ENCODE measurements around the gene SNRNP40.
"Not testable (repeated sequence)": the region's sequence is repeated elsewhere in the genome, so short reads cannot be mapped to it uniquely, and the experiment has no call there.

SNRNP40 gene

GRCh38 chr1:31273619-31274018, 23.0 kb downstream of the SNRNP40 start:
- H3K4me3 ChIP-seq (ENCODE audit: insufficient read length, low read depth): no peak overlapping the region
- no peaks in the 10 kb centered on the region for H3K9me3 ChIP-seq (ENCODE audit: insufficient read depth, low read length)
- H3K27me3 ChIP-seq (ENCODE audit: insufficient read depth, insufficient read length): no peaks in the 10 kb centered on the region
- no peak for DNase-seq (ENCODE audit: low read depth, low spot score)
- peaks cover 95% of the 10 kb centered on the region for H3K36me3 ChIP-seq (ENCODE audit: insufficient read depth, insufficient read length, low read length)
- no peak overlapping the region for H3K9ac ChIP-seq (ENCODE audit: insufficient read length, low read depth)
- TF ChIP-seq SUZ12 (IDR thresholded peaks at IDR 0.05; ENCODE audit: extremely low read depth, insufficient read depth, insufficient read length) (no peak), YY1 (IDR thresholded peaks at IDR 0.05; ENCODE audit: insufficient read depth, insufficient read length) (no peak), ZNF274 (IDR thresholded peaks at IDR 0.05; ENCODE audit: low read depth, low read length) (no peak)
- H3K4me1 ChIP-seq (ENCODE audit: insufficient read depth, insufficient read length): no peaks in the 10 kb centered on the region

GRCh38 chr1:31272369-31272768, 24.2 kb downstream of the SNRNP40 start:
- peaks cover 94% of the 10 kb centered on the region for H3K36me3 ChIP-seq (ENCODE audit: insufficient read depth, insufficient read length, low read length)
- H3K9ac ChIP-seq (ENCODE audit: insufficient read length, low read depth): no peak overlapping the region
- no peaks in the 10 kb centered on the region for H3K9me3 ChIP-seq (ENCODE audit: insufficient read depth, low read length)
- H3K4me3 ChIP-seq (ENCODE audit: insufficient read length, low read depth): no peak overlapping the region
- H3K4me1 ChIP-seq (ENCODE audit: insufficient read depth, insufficient read length): no peaks in the 10 kb centered on the region
- no peaks in the 10 kb centered on the region for H3K27me3 ChIP-seq (ENCODE audit: insufficient read depth, insufficient read length)
- no peak for DNase-seq (ENCODE audit: low read depth, low spot score)
- no peak for TF ChIP-seq SUZ12 (IDR thresholded peaks at IDR 0.05; ENCODE audit: extremely low read depth, insufficient read depth, insufficient read length)
- no peak for TF ChIP-seq YY1 (IDR thresholded peaks at IDR 0.05; ENCODE audit: insufficient read depth, insufficient read length)
- TF ChIP-seq ZNF274 (IDR thresholded peaks at IDR 0.05; ENCODE audit: low read depth, low read length): no peak

- Histone ChIP-seq H3K36me3 (ENCODE audit: insufficient read depth, insufficient read length, low read length) (peaks cover 98% of the 10 kb centered on the region), H3K27me3 (ENCODE audit: insufficient read depth, insufficient read length) (no peaks in the 10 kb centered on the region), H3K4me1 (ENCODE audit: insufficient read depth, insufficient read length) (no peaks in the 10 kb centered on the region), H3K4me3 (ENCODE audit: insufficient read length, low read depth) (no peak overlapping the region), H3K9ac (ENCODE audit: insufficient read length, low read depth) (no peak overlapping the region), H3K9me3 (ENCODE audit: insufficient read depth, low read length) (no peaks in the 10 kb centered on the region)
- DNase-seq (ENCODE audit: low read depth, low spot score): no peak
- no peak for TF ChIP-seq ZNF274 (IDR thresholded peaks at IDR 0.05; ENCODE audit: low read depth, low read length)
- no peak for TF ChIP-seq YY1 (IDR thresholded peaks at IDR 0.05; ENCODE audit: insufficient read depth, insufficient read length)
- no peak for TF ChIP-seq SUZ12 (IDR thresholded peaks at IDR 0.05; ENCODE audit: extremely low read depth, insufficient read depth, insufficient read length)
Observed at GRCh38 chr1:31266547-31266946, 30.0 kb downstream of the SNRNP40 start.

- H3K9ac ChIP-seq (ENCODE audit: insufficient read length, low read depth): no peak overlapping the region
- no peak overlapping the region for H3K4me3 ChIP-seq (ENCODE audit: insufficient read length, low read depth)
- H3K9me3 ChIP-seq (ENCODE audit: insufficient read depth, low read length): no peaks in the 10 kb centered on the region
- H3K27me3 ChIP-seq (ENCODE audit: insufficient read depth, insufficient read length): no peaks in the 10 kb centered on the region
- TF ChIP-seq YY1 (IDR thresholded peaks at IDR 0.05; ENCODE audit: insufficient read depth, insufficient read length): no peak
- no peak for TF ChIP-seq SUZ12 (IDR thresholded peaks at IDR 0.05; ENCODE audit: extremely low read depth, insufficient read depth, insufficient read length)
- TF ChIP-seq ZNF274 (IDR thresholded peaks at IDR 0.05; ENCODE audit: low read depth, low read length): no peak
- DNase-seq (ENCODE audit: low read depth, low spot score): no peak
- no peaks in the 10 kb centered on the region for H3K4me1 ChIP-seq (ENCODE audit: insufficient read depth, insufficient read length)
- H3K36me3 ChIP-seq (ENCODE audit: insufficient read depth, insufficient read length, low read length): peaks cover 95% of the 10 kb centered on the region
Observed at GRCh38 chr1:31264790-31265386, 31.7 kb downstream of the SNRNP40 start.

DNA sequence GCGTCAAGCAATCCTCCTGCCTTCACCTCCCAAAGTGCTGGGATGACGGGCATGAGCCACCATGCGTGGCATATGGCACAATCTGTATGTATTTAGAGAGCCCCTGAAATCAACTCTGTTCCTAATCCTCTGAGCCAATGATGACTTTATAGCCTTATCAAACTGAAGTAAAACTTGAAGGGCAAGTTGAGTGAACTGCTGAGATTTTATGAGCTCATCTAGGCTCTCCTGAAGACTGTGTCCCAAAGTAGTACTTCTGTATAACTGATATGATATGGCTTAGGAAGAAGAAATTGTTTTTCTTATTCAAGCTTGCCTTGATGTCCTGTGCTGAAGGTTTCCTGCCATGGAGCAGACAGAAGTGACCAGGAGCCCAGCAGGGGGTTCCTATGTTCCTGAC, 33.2 kb downstream of the SNRNP40 start:
- Histone ChIP-seq H3K4me1 (ENCODE audit: insufficient read depth, insufficient read length) (no peaks in the 10 kb centered on the region), H3K9me3 (ENCODE audit: insufficient read depth, low read length) (no peaks in the 10 kb centered on the region), H3K4me3 (ENCODE audit: insufficient read length, low read depth) (no peak overlapping the region), H3K36me3 (ENCODE audit: insufficient read depth, insufficient read length, low read length) (peaks cover 95% of the 10 kb centered on the region), H3K27me3 (ENCODE audit: insufficient read depth, insufficient read length) (no peaks in the 10 kb centered on the region), H3K9ac (ENCODE audit: insufficient read length, low read depth) (no peak overlapping the region)
- DNase-seq (ENCODE audit: low read depth, low spot score): no peak
- TF ChIP-seq YY1 (IDR thresholded peaks at IDR 0.05; ENCODE audit: insufficient read depth, insufficient read length): no peak
- TF ChIP-seq SUZ12 (IDR thresholded peaks at IDR 0.05; ENCODE audit: extremely low read depth, insufficient read depth, insufficient read length): no peak
- TF ChIP-seq ZNF274 (IDR thresholded peaks at IDR 0.05; ENCODE audit: low read depth, low read length): no peak

GRCh38 chr1:31262393-31262792, 34.2 kb downstream of the SNRNP40 start:
- not testable (repeated sequence) for H3K4me1 ChIP-seq (ENCODE audit: insufficient read depth, insufficient read length); H3K9ac ChIP-seq (ENCODE audit: insufficient read length, low read depth); H3K9me3 ChIP-seq (ENCODE audit: insufficient read depth, low read length); H3K4me3 ChIP-seq (ENCODE audit: insufficient read length, low read depth); H3K27me3 ChIP-seq (ENCODE audit: insufficient read depth, insufficient read length); DNase-seq (ENCODE audit: low read depth, low spot score)
- H3K36me3 ChIP-seq (ENCODE audit: insufficient read depth, insufficient read length, low read length): peaks cover 95% of the 10 kb centered on the region

DNA sequence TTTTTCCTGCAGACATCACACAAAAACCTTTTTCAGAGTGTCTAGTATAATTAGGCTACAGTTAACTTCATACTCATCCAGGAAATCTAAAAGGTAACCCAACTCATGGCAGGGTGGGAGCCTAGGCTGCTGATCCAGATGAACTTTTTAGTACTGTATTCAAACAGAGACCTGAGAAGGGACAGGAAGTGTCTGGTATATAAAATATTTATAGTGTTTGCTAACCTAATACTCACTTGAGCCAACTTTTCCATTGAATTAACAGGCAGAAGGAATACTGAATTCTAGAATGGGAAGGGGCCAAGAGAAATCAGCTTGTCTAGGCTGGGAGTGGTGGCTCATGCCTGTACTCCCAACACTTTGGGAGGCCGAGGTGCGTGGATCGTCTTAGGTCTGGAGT, 34.7 kb downstream of the SNRNP40 start:
- TF ChIP-seq SUZ12 (IDR thresholded peaks at IDR 0.05; ENCODE audit: extremely low read depth, insufficient read depth, insufficient read length) (no peak), ZNF274 (IDR thresholded peaks at IDR 0.05; ENCODE audit: low read depth, low read length) (no peak), YY1 (IDR thresholded peaks at IDR 0.05; ENCODE audit: insufficient read depth, insufficient read length) (no peak)
- H3K36me3 ChIP-seq (ENCODE audit: insufficient read depth, insufficient read length, low read length): peaks cover 94% of the 10 kb centered on the region

More for the DNA sequence above, 34.7 kb downstream of the SNRNP40 start:
- H3K9me3 ChIP-seq (ENCODE audit: insufficient read depth, low read length): no peaks in the 10 kb centered on the region
- no peak overlapping the region for H3K9ac ChIP-seq (ENCODE audit: insufficient read length, low read depth)
- H3K4me1 ChIP-seq (ENCODE audit: insufficient read depth, insufficient read length): no peaks in the 10 kb centered on the region
- no peaks in the 10 kb centered on the region for H3K27me3 ChIP-seq (ENCODE audit: insufficient read depth, insufficient read length)
- no peak for DNase-seq (ENCODE audit: low read depth, low spot score)
- no peak overlapping the region for H3K4me3 ChIP-seq (ENCODE audit: insufficient read length, low read depth)

Data from NT2/D1 (cell line).